Measurements from ENCODE around the gene CCER1. TPM values are rescaled to one million over a fixed set of nuclear protein-coding genes. Genes with fewer than 3 reads are reported as not detected.
"Not testable (repeated sequence)": the region's sequence is repeated elsewhere in the genome, so short reads cannot be mapped to it uniquely, and the experiment has no call there.

CCER1 gene
- not detected for polyA plus RNA-seq (ENCODE audit: insufficient read length in 3 of 3)

DNA sequence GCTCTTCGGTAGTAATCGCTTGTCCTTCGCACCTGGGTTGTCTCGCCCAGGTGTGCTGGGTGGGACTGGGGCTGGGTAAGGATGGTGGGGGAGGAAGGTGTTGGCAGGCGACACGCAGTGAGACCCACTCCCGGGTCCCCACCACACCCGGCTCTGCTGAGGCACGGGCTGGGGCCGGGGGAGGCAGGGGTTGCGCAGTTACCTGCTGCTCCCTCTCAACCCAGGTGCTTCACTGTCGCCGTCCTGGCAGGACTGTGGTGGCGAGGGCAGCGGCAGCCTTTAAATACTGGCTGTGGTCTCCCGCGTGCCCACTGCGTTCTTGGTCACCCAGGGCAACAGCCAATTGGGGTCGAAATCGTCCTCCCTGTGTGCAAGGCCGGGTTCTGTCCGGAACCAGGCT is at the start of gene CCER1:
Gene CCER1, minus strand, starts transcription at position 256 of the 400 bp plus-strand sequence. CDS start 434 bp downstream, outside the sequence.
- no peak for DNase-seq (ENCODE audit: low read depth in 3 of 3, low spot score in 2 of 3)

GRCh38 chr12:91003737-91004136 is 48.8 kb upstream of the CCER1 start:
- DNase-seq (ENCODE audit: low read depth in 3 of 3, low spot score in 2 of 3), result no peak

DNA sequence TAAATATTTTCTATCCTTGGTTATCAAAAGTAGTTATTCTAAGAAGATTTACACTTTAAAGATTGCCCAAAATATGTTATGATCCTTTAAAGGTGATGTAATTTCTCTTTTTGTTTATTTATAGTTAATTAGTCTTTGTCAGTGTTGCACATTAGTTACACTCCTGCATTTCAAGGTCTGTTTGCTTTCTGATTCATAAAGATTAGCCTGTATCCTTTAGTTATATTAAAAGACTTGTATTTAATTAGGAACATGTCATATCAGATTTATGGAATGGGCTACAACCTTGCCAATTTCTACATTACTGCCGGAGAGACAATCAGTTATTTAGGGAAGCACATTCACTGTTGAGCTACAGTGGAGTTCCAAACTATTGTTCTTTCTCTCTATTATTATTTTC is 46.3 kb upstream of the CCER1 start:
- no peak for DNase-seq (ENCODE audit: low read depth in 3 of 3, low spot score in 2 of 3)

DNA sequence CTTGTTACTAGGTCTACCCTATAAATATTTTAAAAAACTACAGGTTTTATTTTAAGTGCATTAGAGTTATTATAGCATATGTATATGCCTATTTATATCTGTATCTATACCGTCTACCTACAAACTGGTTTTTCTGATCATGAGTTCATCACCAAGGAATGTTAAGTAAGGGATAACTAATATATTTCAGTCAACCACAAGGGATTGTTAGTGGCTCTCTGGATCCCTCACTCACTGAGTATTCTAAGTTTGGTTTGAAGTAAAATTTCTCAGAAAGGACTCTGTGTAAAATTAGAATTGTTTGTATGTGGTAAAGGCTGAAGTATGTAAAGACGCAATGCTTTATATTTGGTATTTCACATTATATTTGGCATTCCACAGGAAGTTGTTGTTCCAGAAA is 45.0 kb upstream of the CCER1 start:
- DNase-seq (ENCODE audit: low read depth in 3 of 3, low spot score in 2 of 3), result no peak

GRCh38 chr12:90999527-90999926 is 44.6 kb upstream of the CCER1 start:
- no peak for DNase-seq (ENCODE audit: low read depth in 3 of 3, low spot score in 2 of 3)

- DNase-seq (ENCODE audit: low read depth in 3 of 3, low spot score in 2 of 3), result no peak
Measured at GRCh38 chr12:90995010-90995409, 40.0 kb upstream of the CCER1 start.

DNA sequence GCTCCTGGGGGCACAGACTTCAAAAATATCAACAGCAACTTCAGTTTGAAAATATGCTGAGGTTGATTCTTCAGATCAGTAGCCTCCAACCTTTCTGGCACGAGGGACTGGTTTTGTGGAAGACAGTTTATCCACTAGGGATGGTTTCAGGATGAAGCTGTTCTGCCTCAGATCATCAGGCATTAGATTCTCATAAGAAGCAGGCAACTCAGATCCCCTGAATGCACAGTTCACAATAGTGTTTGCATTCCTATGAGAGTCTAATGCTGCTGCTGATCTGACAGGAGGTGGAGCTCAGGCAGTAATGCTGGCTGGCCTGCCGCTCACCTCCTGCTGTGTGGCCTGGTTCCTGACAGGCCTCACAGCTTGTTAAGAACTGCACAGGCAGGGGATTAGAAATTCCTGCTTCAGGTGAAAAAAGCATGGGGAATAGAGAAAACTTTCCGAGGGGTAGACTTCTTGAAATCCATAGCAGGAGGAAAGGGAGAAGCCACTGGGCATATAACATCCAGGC is 37.0 kb upstream of the CCER1 start:
- no peak for DNase-seq (ENCODE audit: low read depth in 3 of 3, low spot score in 2 of 3)

- DNase-seq (ENCODE audit: low read depth in 3 of 3, low spot score in 2 of 3), result no peak
Measured at GRCh38 chr12:90990611-90991010, 35.6 kb upstream of the CCER1 start.

DNA sequence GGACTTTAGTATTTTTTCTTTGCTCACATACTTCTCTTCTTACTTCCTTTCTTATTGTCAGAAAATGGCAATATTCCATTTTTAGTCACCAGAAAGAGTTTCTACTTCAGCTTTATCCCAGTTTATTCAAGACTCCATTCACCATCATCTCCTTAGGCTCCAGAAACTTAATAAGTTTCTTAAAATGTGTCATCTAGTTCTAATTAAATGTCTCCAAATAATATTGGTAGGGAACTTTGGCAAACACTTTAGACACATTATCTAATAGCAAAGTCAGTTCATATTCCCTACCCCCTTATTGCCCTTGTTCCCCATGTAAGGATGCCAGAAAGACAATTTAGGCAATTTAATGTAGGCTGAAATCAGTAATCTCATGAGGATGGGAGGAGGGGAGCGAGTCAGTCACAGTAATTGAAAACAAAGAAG is 34.7 kb upstream of the CCER1 start:
- no peak for DNase-seq (ENCODE audit: low read depth in 3 of 3, low spot score in 2 of 3)

- no peak for DNase-seq (ENCODE audit: low read depth in 3 of 3, low spot score in 2 of 3)
Measured at GRCh38 chr12:90987520-90987919, 32.5 kb upstream of the CCER1 start.

GRCh38 chr12:90987101-90987500 is 32.1 kb upstream of the CCER1 start:
- no peak for DNase-seq (ENCODE audit: low read depth in 3 of 3, low spot score in 2 of 3)

DNA sequence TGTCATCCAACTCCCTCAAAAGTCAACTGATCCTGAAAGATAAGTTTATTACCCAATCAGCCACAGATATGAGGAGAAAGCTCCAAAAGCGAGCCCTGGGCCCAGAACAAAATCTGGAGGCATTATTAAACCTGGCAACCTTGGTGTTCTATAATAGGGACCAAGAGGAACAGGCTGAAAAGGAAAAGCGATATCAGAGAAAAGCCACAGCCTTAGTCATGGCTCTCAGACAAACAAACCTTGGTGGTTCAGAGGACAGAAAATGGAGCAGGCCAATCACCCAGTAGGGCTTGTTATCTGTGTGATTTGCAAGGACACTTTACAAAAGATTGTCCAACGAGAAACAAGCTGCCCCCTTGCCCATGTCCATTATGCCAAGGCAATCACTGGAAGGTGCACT is 30.4 kb upstream of the CCER1 start:
- not testable (repeated sequence) for DNase-seq (ENCODE audit: low read depth in 3 of 3, low spot score in 2 of 3)

DNA sequence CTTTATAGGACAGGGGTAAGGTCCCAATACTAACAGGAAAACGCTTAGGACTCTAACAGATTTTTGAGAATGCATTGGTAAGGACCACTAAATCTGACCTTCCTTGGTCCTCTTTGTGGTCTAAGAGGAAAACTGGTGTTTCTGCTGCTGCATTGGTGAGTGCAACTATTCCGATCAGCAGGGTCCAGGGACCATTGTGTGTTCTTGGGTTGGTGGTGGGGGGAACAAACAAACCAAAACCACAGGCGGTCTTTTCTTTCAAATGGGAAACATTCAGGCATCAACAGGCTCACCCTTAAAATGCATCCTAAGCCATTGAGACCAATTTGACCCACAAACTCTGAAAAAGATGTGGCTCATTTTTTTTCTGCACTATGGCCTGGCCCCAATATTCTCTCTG is 29.1 kb upstream of the CCER1 start:
- no peak for DNase-seq (ENCODE audit: low read depth in 3 of 3, low spot score in 2 of 3)

GRCh38 chr12:90982170-90982569 is 27.2 kb upstream of the CCER1 start:
- no peak for DNase-seq (ENCODE audit: low read depth in 3 of 3, low spot score in 2 of 3)

DNA sequence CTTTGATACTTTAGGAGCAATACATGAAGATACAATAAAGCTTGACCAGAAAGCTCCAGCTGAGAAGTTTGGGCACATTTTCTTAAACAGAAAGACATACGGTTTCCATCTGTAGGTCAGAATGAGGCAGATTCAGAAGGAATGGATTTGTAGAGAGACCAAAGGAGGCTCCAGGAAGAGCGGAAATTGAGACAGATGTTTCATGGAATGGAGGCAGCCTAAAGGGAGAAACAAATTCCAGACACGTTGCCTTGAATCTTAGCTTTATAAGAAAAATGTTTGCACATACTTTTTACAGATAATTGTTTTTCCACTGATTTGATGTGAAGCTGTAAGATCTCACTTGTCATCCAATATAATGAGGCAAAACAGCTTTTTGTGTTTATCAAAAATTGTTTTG is 25.0 kb upstream of the CCER1 start:
- peak in 2 of 3 donors; percentile 41 for DNase-seq (ENCODE audit: low read depth in 3 of 3, low spot score in 2 of 3)

DNA sequence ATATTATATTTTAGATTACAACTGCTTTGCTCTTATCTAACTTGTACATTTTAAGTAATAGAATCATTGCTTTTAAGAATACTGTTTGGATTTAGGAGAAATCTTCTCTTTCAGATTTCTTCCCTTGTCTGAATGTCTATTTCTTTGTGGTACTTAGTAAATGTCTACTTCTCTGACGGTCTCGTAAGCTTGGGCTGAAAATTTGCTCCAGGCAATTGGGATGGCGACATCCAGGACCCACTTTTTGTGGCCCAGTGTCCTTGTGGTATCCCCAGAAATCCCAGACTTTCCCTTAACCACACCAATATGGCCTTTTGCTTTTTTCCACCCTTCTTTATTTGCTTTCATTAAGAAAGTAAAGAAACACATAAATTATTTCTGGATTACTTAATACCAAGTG is 24.0 kb upstream of the CCER1 start:
- no peak for DNase-seq (ENCODE audit: low read depth in 3 of 3, low spot score in 2 of 3)

GRCh38 chr12:90978117-90978770 is 23.3 kb upstream of the CCER1 start:
- DNase-seq (ENCODE audit: low read depth in 3 of 3, low spot score in 2 of 3), result peak in 2 of 3 donors; percentile 25 to 38

DNA sequence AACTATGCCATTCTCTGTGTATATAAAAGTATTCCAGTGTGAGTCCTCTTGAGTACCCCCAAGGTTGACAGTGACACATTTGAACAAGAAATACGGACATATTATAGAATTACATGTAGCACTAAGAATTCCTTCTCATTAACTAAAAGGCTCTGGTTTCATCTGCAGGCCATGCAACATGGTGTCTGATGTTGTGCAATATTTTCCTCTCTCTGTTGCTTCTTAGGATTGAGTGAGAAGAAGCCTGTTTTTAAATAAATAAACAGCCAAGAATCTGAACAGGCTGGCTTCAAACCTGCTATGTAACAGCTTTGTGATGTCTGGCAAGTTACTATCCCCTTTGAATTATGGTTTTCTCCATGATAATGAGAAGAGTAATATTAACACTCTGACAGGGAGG is 22.2 kb upstream of the CCER1 start:
- DNase-seq (ENCODE audit: low read depth in 3 of 3, low spot score in 2 of 3), result no peak

GRCh38 chr12:90974286-90974685 is 19.3 kb upstream of the CCER1 start:
- DNase-seq (ENCODE audit: low read depth in 3 of 3, low spot score in 2 of 3), result no peak

- DNase-seq (ENCODE audit: low read depth in 3 of 3, low spot score in 2 of 3), result no peak
Measured at GRCh38 chr12:90972226-90972625, 17.2 kb upstream of the CCER1 start.

DNA sequence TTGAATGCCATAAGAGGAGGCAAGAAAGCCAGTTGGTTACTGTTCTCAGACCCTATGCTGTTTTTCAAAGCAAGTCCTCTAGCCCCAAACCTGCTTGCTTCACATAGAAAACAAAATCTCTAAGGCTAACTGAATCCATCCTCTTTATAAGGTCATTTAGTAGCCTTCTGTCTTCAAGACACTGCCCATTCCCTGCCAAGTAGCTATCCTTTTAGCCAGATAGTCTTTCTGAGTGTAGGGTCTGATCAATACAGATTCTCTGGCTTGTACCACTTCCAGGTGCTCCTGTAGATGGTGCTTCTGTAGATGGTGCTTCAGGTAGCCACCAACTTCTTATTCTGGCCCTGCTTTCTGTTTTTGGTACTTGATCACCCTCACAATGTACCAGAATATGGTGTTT is 15.9 kb upstream of the CCER1 start:
- no peak for DNase-seq (ENCODE audit: low read depth in 3 of 3, low spot score in 2 of 3)

DNA sequence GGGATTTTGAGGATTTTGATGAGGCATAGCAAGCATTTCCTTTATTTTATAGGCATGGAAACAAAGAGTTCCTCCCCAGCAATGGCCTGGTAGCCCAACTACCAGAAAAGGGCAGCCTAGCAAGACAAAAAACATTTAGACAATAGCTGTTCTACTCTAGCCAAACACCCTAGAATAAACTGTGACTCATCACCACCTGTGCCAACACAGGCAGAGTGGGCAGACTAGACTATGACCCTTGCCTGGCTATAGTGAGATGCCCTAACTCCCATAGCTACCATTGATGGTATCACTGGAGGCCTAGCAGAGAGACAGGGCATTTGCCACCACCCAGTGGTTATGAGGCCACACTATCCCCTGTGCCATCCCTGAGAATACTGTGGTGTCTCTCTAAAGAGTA is 15.5 kb upstream of the CCER1 start:
- DNase-seq (ENCODE audit: low read depth in 3 of 3, low spot score in 2 of 3), result no peak

DNA sequence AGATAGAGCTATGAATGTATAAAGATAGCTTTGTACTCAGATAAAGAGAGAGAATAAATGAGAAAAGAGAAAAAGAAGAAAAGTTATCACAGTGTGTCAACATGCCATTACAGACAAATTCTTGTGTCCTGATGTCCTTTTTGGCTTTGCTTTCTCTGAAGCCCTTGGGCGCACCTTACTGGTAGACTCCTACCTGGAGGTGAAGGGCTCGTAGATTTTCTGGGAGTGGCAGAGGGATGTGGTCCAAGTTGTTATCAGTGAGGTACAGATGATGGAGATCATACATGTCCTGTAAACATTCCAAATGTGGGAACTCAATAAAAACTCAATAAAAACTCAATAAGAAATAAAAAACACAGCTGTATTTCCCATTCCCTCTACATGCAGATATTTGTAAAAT is 14.9 kb upstream of the CCER1 start:
- no peak for DNase-seq (ENCODE audit: low read depth in 3 of 3, low spot score in 2 of 3)

All from right renal cortex interstitium (tissue), 3 donors.